Stimulated activated naive B cell treated with anti-CD40 and anti-IgM and Interleukin-4, amounts not matched to agents 10 μg/mL and 1 μg/mL and 100 μg/mL, for 72 hours (primary cell): ENCODE data around the gene RUSF1.

ENCODE experiments used
- ATAC-seq, 2 donors: fragments of 150-1000 bp; cut with Tn5 transposase; replicated peaks; 2 replicates each; pipeline ENCODE4 v1.10.0; 2021; ENCODE audit warnings: moderate library complexity in 1 of 2
- DNase-seq: peaks from one replicate; pipeline ENCODE4 v3.0.0; 2021
- H3K27ac Mint-ChIP-seq: one replicate; pipeline ENCODE4 v1.8.0; 2022; ENCODE audit warnings: mild to moderate bottlenecking, mixed read lengths
- H3K27me3 Mint-ChIP-seq, 2 donors: one replicate each; pipeline ENCODE4 v1.8.0; 2022; ENCODE audit warnings: mixed read lengths in 2 of 2
- H3K36me3 Mint-ChIP-seq, 2 donors: one replicate each; pipeline ENCODE4 v1.8.0; 2022; ENCODE audit warnings: mixed read lengths in 2 of 2, mild to moderate bottlenecking in 1 of 2
- H3K4me1 Mint-ChIP-seq, 2 donors: one replicate each; pipeline ENCODE4 v1.8.0; 2022; ENCODE audit warnings: mixed read lengths in 2 of 2, mild to moderate bottlenecking in 1 of 2
- H3K4me3 Mint-ChIP-seq, 2 donors: one replicate each; pipeline ENCODE4 v1.8.0; 2022; ENCODE audit warnings: mild to moderate bottlenecking in 2 of 2, mixed read lengths in 2 of 2, moderate library complexity in 1 of 2
- H3K9me3 Mint-ChIP-seq, 2 donors: one replicate each; pipeline ENCODE4 v1.8.0; 2022; ENCODE audit warnings: mixed read lengths in 2 of 2, mild to moderate bottlenecking in 1 of 2

Gene RUSF1

DNA sequence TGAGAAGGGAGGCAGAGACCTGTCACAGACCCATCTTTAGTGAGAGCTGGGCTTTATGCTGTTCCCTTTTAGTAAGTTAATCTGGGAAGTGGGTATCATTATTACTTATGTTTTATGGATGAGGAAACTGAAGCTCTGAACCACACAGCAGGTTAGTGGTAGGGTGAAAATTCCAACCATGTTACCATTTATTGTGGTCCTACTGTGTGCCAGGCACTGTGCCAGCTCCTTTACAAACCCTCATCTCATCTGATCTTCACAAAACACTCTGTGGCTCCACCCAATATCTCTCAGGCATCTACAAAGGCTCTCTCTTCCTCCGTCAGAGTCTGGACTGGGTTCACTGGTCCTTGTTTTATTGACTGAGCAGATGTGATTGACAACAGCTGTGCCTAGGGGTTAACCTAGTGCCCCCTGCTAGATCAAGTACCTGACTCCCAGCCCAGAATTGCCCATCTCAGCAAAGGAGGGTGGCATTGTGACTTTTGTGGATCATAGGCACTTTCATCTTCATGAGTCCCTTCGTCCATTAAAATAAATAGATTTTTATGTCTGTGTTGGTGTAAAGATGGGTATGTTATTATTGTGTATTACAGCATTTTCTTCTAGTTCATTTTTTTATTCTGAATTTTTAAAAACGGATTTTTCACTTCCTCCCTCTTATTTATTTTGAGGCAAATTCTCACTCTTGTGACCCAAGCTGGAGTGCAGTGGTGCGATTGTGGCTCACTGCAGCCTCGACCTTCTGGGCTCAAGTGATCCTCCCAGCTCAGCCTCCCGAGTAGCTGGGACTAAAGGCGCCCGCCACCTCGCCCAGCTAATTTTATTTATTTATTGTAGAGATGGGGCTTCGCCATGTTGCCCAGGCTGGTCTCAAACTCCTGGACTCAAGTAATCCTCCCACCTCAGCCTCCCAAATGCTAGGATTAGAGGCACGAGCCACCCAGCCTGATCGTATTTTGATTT is 33.1 kb downstream of the RUSF1 start:
- Mint-ChIP-seq H3K9me3 (peaks cover 0 to 6% of the 10 kb centered on the region in 2 donors), H3K36me3 (no peaks in the 10 kb centered on the region), H3K4me3 (no peak overlapping the region)

DNA sequence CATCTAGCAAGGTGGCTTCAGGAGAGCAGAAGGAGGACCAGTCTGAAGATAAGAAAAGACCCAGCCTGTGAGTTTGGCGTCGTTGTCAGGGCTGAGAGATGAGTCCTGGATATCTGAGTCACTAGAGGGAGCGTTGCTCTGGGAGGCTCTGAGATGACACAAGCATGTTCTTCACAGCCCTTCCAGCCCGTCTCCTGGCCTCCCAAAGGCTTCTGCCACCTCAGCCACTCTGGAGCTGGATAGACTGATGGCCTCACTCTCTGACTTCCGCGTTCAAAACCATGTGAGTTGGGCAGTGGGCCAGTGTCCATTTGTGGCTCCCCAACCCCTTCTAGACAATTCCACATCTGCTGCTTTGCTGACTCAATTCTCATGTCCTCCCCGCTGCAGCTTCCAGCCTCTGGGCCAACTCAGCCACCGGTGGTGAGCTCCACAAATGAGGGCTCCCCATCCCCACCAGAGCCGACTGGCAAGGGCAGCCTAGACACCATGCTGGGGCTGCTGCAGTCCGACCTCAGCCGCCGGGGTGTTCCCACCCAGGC is 33.9 kb downstream of the RUSF1 start:
- peaks cover 27 to 55% of the 10 kb centered on the region in 2 donors for H3K27me3 Mint-ChIP-seq
- H3K4me3 Mint-ChIP-seq = no peak overlapping the region
- H3K36me3 Mint-ChIP-seq = no peaks in the 10 kb centered on the region
- no peak for ATAC-seq
- H3K27ac Mint-ChIP-seq = no peak overlapping the region
- peaks cover 0 to 6% of the 10 kb centered on the region in 2 donors for H3K9me3 Mint-ChIP-seq
- DNase-seq = no peak
- peaks cover 28 to 51% of the 10 kb centered on the region in 2 donors for H3K4me1 Mint-ChIP-seq

More for the DNA sequence above, 33.1 kb downstream of the RUSF1 start:
- Mint-ChIP-seq H3K27me3 (peaks cover 32 to 63% of the 10 kb centered on the region in 2 donors), H3K4me1 (peaks cover 28 to 51% of the 10 kb centered on the region in 2 donors), H3K27ac (no peak overlapping the region)
- no peak for ATAC-seq
- no peak for DNase-seq

DNA sequence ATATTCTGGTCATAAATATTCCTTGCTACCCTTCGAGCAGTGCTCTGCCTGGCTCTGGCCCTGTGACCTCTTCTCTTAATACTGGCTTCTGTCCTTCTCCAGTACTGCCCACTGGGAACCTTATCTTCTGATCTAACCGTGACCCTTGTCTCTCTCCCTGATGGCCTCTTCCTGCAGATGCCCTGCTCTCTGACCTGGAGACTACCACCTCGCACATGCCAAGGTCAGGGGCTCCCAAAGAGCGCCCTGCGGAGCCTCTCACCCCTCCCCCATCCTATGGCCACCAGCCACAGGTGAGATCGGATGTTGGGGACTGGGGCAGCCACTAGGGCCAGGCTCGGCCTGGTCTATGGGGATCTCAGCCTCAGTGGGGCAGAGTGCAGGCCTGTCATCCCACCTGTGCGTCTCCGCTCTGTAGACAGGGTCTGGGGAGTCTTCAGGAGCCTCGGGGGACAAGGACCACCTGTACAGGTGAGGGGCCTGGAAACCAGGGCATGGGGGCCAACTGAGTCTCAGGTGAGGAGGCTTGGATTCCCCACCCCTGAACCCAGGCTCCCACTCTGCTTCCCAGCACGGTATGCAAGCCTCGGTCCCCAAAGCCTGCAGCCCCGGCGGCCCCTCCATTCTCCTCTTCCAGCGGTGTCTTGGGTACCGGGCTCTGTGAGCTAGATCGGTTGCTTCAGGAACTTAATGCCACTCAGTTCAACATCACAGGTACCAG is 34.8 kb downstream of the RUSF1 start:
- H3K27ac Mint-ChIP-seq = no peak overlapping the region
- no peaks in the 10 kb centered on the region for H3K36me3 Mint-ChIP-seq
- H3K9me3 Mint-ChIP-seq = peaks cover 0 to 6% of the 10 kb centered on the region in 2 donors
- ATAC-seq = no peak
- no peak for DNase-seq
- H3K27me3 Mint-ChIP-seq = peaks cover 27 to 55% of the 10 kb centered on the region in 2 donors
- H3K4me3 Mint-ChIP-seq = peak overlapping the region in 1 of 2 donors; percentile 21
- H3K4me1 Mint-ChIP-seq = peaks cover 28 to 51% of the 10 kb centered on the region in 2 donors

DNA sequence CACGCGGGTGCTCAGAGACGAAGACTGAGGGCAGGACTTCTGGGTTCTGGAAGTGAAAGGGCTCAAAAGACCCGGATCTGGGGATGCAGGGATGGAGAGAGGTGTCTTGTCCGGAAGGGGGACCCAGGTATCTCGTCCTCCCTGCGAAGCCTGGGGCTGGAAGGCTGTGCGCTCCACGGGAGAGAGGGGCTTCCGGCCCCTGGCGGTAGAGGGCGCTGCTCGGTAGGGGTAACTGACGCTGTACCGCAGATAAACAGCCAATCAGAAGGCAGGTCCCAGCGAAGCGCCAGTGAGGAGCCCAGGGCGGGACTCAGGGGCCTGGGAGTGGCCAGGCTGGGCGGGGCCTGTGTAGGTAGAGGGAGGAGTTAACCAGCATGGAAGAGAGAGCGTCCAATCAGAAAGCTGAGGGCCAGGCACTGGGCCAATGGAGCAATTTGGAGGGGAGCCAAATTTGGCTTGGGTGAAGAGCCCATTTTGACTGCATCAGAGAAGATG is 35.4 kb downstream of the RUSF1 start:
- no peak overlapping the region for H3K27ac Mint-ChIP-seq
- H3K27me3 Mint-ChIP-seq = peaks cover 22 to 50% of the 10 kb centered on the region in 2 donors
- H3K4me1 Mint-ChIP-seq = peaks cover 22 to 52% of the 10 kb centered on the region in 2 donors
- DNase-seq (no peak), ATAC-seq (peak in 1 of 2 donors; percentile 41)
- no peaks in the 10 kb centered on the region for H3K36me3 Mint-ChIP-seq
- peaks cover 0 to 4% of the 10 kb centered on the region in 2 donors for H3K9me3 Mint-ChIP-seq
- H3K4me3 Mint-ChIP-seq = peak overlapping the region; percentile 78 to 81

DNA sequence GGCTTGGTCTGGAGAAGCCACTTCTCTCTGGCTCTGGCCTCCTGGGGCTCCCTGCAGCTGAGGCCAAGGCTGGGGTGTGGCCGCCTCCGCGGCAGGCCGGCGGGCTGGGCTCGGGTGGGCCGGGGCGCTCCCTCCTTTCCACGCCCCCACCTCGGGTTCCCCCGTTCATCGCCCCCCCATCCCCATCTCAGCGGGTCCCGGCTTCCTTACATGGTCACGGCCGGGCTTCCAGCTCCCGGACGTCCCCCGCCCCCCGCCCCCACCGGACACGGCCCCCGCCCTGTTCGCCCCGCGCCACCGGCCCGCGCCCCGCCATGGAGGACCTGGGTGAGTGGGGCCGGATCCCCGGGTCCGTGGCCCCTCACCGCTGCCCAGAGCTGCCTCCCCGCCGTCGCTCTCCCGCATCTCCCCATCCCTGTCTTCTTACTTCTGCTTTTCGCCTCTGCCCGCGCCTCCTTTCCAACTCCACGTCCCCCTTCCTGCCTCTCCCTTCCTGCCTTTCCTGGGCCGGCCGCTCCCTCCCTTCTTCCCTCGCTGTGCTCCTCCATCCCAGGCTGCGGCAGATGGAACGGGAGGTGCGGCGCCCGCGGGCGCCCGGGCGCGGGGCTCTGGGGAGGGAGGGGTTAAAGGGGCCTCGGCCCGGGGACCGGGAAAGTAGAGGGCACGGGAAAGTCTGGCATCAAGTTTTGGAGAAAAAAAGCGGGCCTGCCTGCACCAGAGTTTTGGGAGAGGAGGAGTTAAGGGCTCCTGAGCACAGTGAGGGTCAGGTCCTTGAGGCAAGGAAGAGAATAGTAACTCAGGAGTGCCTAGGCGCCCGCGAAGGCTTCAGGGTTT is 36.1 kb downstream of the RUSF1 start, which contains the start of gene TGFB1I1:
Gene TGFB1I1 (plus strand): TSS at position 278 of the 834 bp plus-strand sequence. CDS start 37 bp downstream, at position 315.
- Mint-ChIP-seq H3K27ac (no peak within 1 kb of the TSS), H3K27me3 (peaks cover 21 to 46% of the 10 kb centered on the region in 2 donors), H3K36me3 (peaks cover 3 to 4% of the 10 kb centered on the region in 2 donors), H3K4me1 (peaks cover 24 to 52% of the 10 kb centered on the region in 2 donors), H3K4me3 (peak within 1 kb of the TSS; percentile 78 to 81), H3K9me3 (peaks cover 0 to 4% of the 10 kb centered on the region in 2 donors)
- DNase-seq (no peak), ATAC-seq (peak; percentile 47 to 48)

DNA sequence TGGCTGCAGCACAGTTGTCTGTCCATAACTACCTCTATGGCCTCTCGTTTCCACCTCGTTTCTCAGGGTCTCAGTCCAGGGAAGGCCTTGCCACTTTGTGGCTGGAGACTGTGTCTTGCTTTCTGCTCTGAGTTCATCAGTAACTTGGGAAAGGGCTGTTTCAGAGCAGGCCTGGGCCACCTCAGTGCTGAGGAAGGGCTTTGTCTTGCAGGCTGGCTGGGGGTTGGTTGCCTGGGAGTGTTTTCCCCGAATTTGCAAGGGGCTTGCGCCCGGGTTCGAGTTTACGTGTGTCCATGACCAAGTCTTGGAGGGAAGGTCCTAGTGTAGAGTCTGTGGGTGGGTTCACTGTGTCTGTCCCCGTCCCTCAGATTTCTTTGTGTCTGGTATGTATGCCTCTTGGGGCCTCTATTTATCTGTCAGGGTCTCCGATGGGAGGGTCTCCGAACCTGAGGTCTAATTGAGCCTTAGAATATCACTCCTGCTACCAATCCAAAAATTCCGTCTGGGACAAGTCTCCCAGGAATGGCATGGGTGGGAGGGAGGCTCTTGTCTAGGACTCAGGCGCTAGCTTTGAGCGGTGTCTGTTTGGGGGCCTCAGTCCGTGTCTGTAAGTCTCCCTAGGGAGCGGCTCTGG is 36.8 kb downstream of the RUSF1 start:
- no peak for ATAC-seq
- peaks cover 8 to 9% of the 10 kb centered on the region in 2 donors for H3K36me3 Mint-ChIP-seq
- DNase-seq = no peak
- no peak overlapping the region for H3K27ac Mint-ChIP-seq
- peaks cover 0 to 4% of the 10 kb centered on the region in 2 donors for H3K9me3 Mint-ChIP-seq
- peak overlapping the region; percentile 12 to 46 for H3K4me3 Mint-ChIP-seq
- peaks cover 25 to 51% of the 10 kb centered on the region in 2 donors for H3K4me1 Mint-ChIP-seq
- H3K27me3 Mint-ChIP-seq = peaks cover 16 to 42% of the 10 kb centered on the region in 2 donors

DNA sequence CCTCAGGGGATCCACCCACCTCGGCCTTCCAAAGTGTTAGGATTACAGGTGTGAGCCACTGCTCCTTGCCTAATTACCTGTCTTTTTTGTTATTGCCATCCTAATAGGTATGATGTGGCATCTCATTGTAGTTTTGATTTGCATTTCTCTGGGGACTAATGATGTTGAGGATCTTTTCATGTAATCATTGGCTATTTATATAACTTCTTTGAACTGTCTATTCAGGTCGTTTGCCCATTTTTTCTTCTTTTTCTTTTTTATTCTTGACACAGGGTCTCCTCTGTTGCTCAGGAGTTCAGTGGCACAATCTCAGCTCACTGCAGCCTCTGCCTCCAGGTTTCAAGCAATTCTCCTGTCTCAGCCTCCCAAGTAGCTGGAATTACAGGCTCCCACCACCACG is 37.6 kb downstream of the RUSF1 start:
- H3K27ac Mint-ChIP-seq = no peak overlapping the region
- no peak for DNase-seq
- no peak for ATAC-seq
- H3K4me1 Mint-ChIP-seq = peaks cover 23 to 45% of the 10 kb centered on the region in 2 donors
- H3K36me3 Mint-ChIP-seq = peaks cover 14 to 16% of the 10 kb centered on the region in 2 donors
- H3K9me3 Mint-ChIP-seq = peaks cover 0 to 4% of the 10 kb centered on the region in 2 donors
- no peak overlapping the region for H3K4me3 Mint-ChIP-seq
- peaks cover 14 to 37% of the 10 kb centered on the region in 2 donors for H3K27me3 Mint-ChIP-seq

DNA sequence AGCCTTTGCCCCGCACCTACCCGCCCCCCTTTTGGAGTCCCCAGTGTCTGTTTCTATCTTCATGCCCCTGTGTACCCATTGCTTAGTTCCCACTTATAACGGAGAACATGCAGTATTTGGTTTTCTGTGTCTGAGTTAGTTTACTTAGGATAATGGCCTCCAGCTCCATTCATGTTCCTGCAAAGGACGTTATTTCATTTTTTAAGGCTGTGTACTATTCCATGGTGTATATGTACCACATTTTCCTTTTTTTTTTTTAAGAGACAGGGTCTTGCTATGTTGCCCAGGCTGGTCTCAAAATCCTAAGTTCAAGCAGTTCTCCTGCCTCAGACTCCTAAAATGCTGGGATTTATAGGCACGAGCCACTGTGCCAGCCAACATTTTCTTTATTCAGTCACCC is 40.3 kb downstream of the RUSF1 start:
- Mint-ChIP-seq H3K27me3 (peaks cover 10 to 19% of the 10 kb centered on the region in 2 donors), H3K9me3 (peaks cover 0 to 3% of the 10 kb centered on the region in 2 donors), H3K4me1 (peaks cover 23 to 34% of the 10 kb centered on the region in 2 donors), H3K4me3 (no peak overlapping the region), H3K27ac (no peak overlapping the region), H3K36me3 (peaks cover 31 to 38% of the 10 kb centered on the region in 2 donors)
- ATAC-seq = no peak
- DNase-seq = no peak

DNA sequence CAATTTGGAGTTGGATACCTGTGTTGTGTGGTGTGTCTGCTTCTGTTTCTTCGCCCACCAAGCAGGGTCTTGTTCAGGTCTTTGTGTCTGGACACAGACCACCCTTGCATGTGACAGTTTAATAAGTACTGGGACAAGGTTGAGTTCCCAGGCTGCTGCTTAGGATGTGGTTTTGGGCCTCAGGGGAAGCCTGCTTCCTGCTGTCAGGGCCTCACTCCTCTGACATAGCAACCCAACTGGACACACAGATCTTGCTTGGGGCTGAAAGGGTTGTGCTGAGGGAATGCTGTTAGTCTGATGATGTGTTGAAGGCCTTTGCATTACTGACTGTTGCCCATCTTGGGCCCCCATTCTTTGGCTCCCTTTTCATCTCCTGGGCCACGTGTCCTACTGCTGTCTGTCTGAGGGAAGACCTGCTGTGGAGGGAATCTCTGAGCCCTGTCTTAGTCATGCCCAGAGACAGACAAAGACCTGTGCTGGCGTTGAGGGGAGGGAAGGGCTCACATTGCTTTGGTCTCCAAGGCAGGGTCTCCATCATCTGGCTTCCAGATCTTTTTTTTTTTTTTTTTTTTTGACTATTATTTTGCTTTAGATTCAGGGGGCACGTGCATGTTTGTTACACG is 40.9 kb downstream of the RUSF1 start:
- H3K9me3 Mint-ChIP-seq = no peaks in the 10 kb centered on the region
- ATAC-seq (peak; percentile 60 to 90), DNase-seq (no peak)
- H3K27ac Mint-ChIP-seq = peak overlapping the region; percentile 51
- H3K4me1 Mint-ChIP-seq = peaks cover 20 to 29% of the 10 kb centered on the region in 2 donors
- H3K27me3 Mint-ChIP-seq = peaks cover 6 to 13% of the 10 kb centered on the region in 2 donors
- H3K4me3 Mint-ChIP-seq = peak overlapping the region in 1 of 2 donors; percentile 23
- peaks cover 35 to 43% of the 10 kb centered on the region in 2 donors for H3K36me3 Mint-ChIP-seq

DNA sequence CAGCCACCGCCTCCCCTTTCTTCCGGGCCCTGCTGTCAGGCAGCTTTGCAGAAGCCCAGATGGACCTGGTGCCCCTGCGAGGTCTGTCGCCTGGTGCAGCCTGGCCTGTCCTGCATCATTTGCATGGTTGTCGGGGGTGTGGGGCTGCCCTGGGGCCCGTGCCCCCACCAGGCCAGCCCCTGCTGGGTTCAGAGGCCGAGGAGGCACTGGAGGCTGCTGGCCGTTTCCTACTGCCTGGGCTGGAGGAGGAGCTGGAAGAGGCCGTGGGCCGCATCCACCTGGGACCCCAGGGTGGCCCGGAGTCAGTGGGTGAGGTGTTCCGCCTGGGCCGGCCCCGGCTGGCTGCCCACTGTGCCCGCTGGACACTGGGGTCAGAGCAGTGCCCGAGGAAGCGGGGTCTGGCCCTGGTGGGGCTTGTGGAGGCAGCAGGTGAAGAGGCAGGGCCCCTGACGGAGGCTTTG is 41.8 kb downstream of the RUSF1 start:
- DNase-seq (no peak), ATAC-seq (no peak)
- peak overlapping the region; percentile 74 for H3K27ac Mint-ChIP-seq
- peaks cover 35 to 43% of the 10 kb centered on the region in 2 donors for H3K36me3 Mint-ChIP-seq
- peaks cover 5 to 7% of the 10 kb centered on the region in 2 donors for H3K27me3 Mint-ChIP-seq
- H3K9me3 Mint-ChIP-seq = no peaks in the 10 kb centered on the region
- peaks cover 19 to 22% of the 10 kb centered on the region in 2 donors for H3K4me1 Mint-ChIP-seq
- H3K4me3 Mint-ChIP-seq = no peak overlapping the region

DNA sequence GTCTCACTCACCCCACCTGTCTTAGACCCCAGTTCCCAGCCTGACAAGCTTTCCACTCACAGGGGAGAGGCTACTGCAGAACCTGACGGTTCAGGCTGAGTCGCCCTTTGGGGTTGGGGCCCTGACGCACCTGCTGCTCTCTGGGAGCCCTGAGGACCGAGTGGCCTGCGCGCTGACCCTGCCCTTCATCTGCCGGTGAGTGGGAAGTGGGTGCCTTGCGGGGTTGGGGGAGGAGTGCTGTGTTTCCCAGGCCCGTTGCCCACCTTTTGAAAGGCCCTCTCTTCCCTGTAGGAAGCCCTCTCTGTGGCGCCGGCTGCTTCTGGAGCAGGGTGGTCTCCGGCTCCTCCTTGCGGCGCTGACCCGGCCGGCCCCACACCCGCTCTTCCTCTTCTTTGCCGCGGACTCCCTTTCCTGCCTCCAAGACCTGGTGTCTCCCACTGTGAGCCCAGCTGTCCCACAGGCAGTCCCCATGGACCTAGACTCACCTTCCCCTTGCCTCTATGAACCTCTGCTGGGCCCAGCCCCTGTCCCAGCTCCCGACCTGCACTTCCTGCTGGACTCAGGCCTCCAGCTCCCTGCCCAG is 42.3 kb downstream of the RUSF1 start:
- Mint-ChIP-seq H3K27me3 (peaks cover 0 to 2% of the 10 kb centered on the region in 2 donors), H3K4me3 (no peak overlapping the region)
- DNase-seq = no peak

DNA sequence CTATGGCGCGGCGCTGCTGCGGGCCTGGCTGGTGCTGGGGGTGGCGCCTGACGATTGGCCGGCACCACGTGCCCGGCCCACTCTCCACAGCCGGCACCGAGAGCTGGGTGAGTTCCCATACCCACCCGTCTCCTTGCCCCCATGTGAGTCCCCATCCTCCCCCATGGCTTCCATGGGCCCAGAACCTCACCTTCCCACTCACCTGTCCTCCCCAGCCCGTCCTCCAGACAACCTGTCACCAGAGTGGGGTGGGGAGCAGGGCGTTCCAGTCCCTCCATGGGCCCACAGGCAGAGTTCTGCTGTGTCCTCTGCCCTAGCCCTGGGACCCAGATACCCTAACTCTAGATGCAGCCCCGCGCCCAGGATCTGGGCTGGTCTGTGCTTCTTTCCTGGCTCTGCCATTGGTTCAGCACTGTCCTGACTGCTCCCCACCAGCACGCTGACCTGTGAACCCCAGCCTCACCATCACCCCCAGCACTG is 43.4 kb downstream of the RUSF1 start:
- H3K4me3 Mint-ChIP-seq = no peak overlapping the region
- no peak for DNase-seq
- peaks cover 35 to 43% of the 10 kb centered on the region in 2 donors for H3K36me3 Mint-ChIP-seq
- no peak overlapping the region for H3K27ac Mint-ChIP-seq
- ATAC-seq = no peak
- no peaks in the 10 kb centered on the region for H3K27me3 Mint-ChIP-seq
- no peaks in the 10 kb centered on the region for H3K9me3 Mint-ChIP-seq
- H3K4me1 Mint-ChIP-seq = peaks cover 23 to 24% of the 10 kb centered on the region in 2 donors

More for the DNA sequence above, 42.3 kb downstream of the RUSF1 start:
- Mint-ChIP-seq H3K9me3 (no peaks in the 10 kb centered on the region), H3K27ac (peak overlapping the region; percentile 37), H3K36me3 (peaks cover 35 to 43% of the 10 kb centered on the region in 2 donors), H3K4me1 (peaks cover 17 to 18% of the 10 kb centered on the region in 2 donors)
- ATAC-seq = no peak
